DND-41 (cell line): Measurements from ENCODE around the gene MGAT4B.

ENCODE experiments used
- ATAC-seq: fragments of 200-7000 bp; cut with Tn5 transposase; 3 replicates; pipeline ENCODE4 v1.9.1; 2021; ENCODE audit warnings: low read depth; ENCODE audit not compliant: insufficient read depth
- DNase-seq: peaks from one replicate; pipeline ENCODE4 v3.0.0-alpha.2; 2020
- H2AFZ ChIP-seq: 2 replicates; pipeline ENCODE4 v1.6.0; 2012; ENCODE audit warnings: low read depth, low read length
- H3K27ac ChIP-seq: 2 replicates; pipeline ENCODE4 v1.5.1; 2012; ENCODE audit warnings: low read length, inconsistent platforms
- H3K27me3 ChIP-seq: fragments of 200-600 bp; sonication (generic); 2 replicates; pipeline ENCODE4 v1.6.0; 2012; ENCODE audit warnings: low read length, mild to moderate bottlenecking, inconsistent platforms; ENCODE audit not compliant: insufficient read depth, poor library complexity
- H3K36me3 ChIP-seq: 2 replicates; pipeline ENCODE4 v1.5.1; 2012; ENCODE audit warnings: low read length, inconsistent platforms; ENCODE audit not compliant: insufficient read depth
- H3K4me1 ChIP-seq: 2 replicates; pipeline ENCODE4 v1.5.1; 2012; ENCODE audit warnings: mild to moderate bottlenecking, low read length; ENCODE audit not compliant: insufficient read depth
- H3K4me2 ChIP-seq: 2 replicates; pipeline ENCODE4 v1.6.0; 2012; ENCODE audit warnings: mild to moderate bottlenecking, moderate library complexity, low read length, inconsistent platforms; ENCODE audit not compliant: insufficient read depth
- H3K4me3 ChIP-seq, 2 experiments: fragments of 200-600 bp in 1 of 2; shearing (Covaris generic) in 1 of 2; 2 replicates each; pipeline ENCODE4 v1.5.1; 2012 to 2016; ENCODE audit warnings: inconsistent platforms in 2 of 2, low read length in 2 of 2, mild to moderate bottlenecking in 2 of 2, low read depth in 1 of 2, moderate library complexity in 1 of 2
- H3K79me2 ChIP-seq: 2 replicates; pipeline ENCODE4 v1.6.0; 2012; ENCODE audit warnings: low read length, inconsistent platforms; ENCODE audit not compliant: insufficient read depth
- H3K9ac ChIP-seq: 2 replicates; pipeline ENCODE4 v1.6.0; 2012; ENCODE audit warnings: low read depth, mild to moderate bottlenecking, inconsistent platforms, low read length, moderate library complexity
- H3K9me3 ChIP-seq: 2 replicates; pipeline ENCODE4 v1.5.1; 2012; ENCODE audit warnings: low read length, moderate library complexity, mild to moderate bottlenecking, inconsistent platforms; ENCODE audit not compliant: insufficient read depth, severe bottlenecking
- H4K20me1 ChIP-seq: 2 replicates; pipeline ENCODE4 v1.6.0; 2012; ENCODE audit warnings: low read length; ENCODE audit not compliant: insufficient read depth
- EZH2 ChIP-seq: IDR thresholded peaks from 3 replicates; pipeline ENCODE4 v1.6.1; 2012; ENCODE audit warnings: borderline replicate concordance, low read depth, mild to moderate bottlenecking, moderate library complexity, low read length, inconsistent platforms; ENCODE audit not compliant: severe bottlenecking
- TF ChIP-seq, protein P1 (sequence below): IDR thresholded peaks from 2 replicates; pipeline ENCODE4 v1.5.1; 2012; ENCODE audit warnings: borderline replicate concordance, low read length, moderate library complexity, mild to moderate bottlenecking; ENCODE audit not compliant: poor library complexity, severe bottlenecking; ENCODE audit errors: extremely low read depth

Gene MGAT4B

DNA sequence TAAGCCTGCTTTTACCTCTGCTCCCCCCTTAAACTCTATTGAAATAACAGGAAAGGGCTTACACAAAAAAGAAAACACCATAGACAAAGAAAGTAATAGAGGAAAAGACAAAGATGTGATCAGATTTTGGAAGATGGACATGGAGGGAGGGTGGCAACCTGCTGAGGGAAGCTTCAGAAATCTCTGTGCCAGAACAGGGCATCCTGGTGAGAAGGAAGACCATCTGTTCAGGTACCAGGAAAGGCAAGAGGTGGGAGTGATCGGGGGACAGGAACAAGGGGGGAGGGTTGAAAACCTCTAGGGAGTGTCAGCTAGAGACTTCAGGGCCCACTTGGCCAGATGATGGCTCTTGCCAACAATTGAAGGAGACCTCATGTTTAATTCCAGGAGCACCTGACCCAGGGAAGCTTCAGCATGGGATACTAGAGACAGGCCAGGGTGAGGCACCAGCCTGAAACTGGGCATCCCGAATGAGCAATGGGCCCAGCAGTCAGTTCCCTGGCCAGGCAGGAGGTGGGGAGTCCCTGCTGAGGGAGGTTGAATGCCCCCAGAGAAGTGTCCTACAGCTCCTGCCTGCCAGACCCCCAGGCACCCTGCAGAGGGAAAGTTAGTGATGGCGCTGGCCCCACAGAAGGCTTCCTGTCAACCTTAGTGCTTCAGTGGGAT, 22.2 kb upstream of the MGAT4B start:
- H3K27me3 ChIP-seq = no peaks in the 10 kb centered on the region
- H3K9ac ChIP-seq = no peak overlapping the region
- H3K79me2 ChIP-seq = no peaks in the 10 kb centered on the region
- H3K27ac ChIP-seq = no peak overlapping the region
- H3K9me3 ChIP-seq = no peaks in the 10 kb centered on the region
- H3K4me2 ChIP-seq = no peak overlapping the region
- ATAC-seq = no peak
- H3K4me3 ChIP-seq = no peak overlapping the region
- H4K20me1 ChIP-seq = no peaks in the 10 kb centered on the region
- H3K36me3 ChIP-seq = peaks cover 85% of the 10 kb centered on the region
- H2AFZ ChIP-seq = no peak overlapping the region
- TF ChIP-seq, protein P1, sequence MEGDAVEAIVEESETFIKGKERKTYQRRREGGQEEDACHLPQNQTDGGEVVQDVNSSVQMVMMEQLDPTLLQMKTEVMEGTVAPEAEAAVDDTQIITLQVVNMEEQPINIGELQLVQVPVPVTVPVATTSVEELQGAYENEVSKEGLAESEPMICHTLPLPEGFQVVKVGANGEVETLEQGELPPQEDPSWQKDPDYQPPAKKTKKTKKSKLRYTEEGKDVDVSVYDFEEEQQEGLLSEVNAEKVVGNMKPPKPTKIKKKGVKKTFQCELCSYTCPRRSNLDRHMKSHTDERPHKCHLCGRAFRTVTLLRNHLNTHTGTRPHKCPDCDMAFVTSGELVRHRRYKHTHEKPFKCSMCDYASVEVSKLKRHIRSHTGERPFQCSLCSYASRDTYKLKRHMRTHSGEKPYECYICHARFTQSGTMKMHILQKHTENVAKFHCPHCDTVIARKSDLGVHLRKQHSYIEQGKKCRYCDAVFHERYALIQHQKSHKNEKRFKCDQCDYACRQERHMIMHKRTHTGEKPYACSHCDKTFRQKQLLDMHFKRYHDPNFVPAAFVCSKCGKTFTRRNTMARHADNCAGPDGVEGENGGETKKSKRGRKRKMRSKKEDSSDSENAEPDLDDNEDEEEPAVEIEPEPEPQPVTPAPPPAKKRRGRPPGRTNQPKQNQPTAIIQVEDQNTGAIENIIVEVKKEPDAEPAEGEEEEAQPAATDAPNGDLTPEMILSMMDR = no peak
- TF ChIP-seq EZH2 = no peak
- no peak for DNase-seq
- H3K4me1 ChIP-seq = no peaks in the 10 kb centered on the region

DNA sequence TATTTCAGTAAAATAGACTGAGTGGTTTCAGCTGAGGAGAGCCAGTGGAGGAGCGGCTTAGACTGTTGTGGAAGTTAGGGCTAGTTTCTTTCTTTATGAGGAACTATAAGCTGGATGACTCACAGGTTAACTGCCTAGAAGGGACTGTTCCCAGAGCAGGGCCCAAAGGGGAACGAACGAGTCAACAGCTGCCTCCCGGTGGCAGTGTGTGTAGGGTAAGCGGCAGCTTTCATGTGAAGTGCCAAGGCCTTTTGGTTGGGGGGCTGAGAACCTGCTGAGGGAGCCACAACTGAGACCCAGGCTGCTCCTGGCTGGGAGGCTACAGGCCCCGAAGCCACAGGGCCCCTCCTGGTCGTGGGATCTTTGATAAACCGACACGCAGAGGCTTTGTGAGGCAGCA, 21.0 kb upstream of the MGAT4B start:
- Histone ChIP-seq H3K79me2 (peaks cover 4% of the 10 kb centered on the region; the same call in 1 of the 2 replicates), H3K36me3 (peaks cover 80% of the 10 kb centered on the region), H3K4me1 (peaks cover 1% of the 10 kb centered on the region; the same call in 1 of the 2 replicates), H3K4me3 (no peak overlapping the region), H3K9ac (no peak overlapping the region), H3K4me2 (no peak overlapping the region), H3K27me3 (no peaks in the 10 kb centered on the region), H3K27ac (no peak overlapping the region), H4K20me1 (peaks cover 4% of the 10 kb centered on the region; the same call in 1 of the 2 replicates), H2AFZ (no peak overlapping the region), H3K9me3 (no peaks in the 10 kb centered on the region)
- ATAC-seq (peak; percentile 73), DNase-seq (peak; percentile 45)
- TF ChIP-seq EZH2 = no peak
- TF ChIP-seq, protein P1 = peak; percentile 9

DNA sequence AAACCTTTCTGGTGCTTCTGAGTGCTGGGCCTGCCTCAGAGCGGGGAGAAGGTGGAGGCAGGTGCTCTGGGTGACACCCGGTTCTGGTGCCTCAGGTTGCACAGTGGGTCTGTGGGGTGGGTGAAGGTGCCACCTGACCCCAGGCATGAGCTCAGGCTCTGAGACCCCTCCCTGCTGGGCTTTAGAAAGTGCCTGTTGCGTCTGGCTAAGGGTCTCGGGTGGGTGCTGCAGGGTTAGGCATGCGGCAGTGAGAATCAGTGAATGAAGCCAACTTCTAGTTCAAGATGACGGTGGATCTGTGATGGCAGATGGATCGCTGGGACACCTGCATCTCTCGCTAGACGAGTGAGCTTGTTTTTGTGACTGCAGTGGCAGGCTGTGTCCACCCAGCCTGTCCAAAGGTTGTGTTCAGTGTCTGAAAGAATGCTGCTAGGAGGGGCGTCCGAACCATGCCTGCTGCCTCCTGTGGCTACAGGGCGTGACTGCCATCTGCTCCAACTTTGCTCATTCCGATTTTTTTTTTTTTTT, 19.1 kb upstream of the MGAT4B start:
- Histone ChIP-seq H2AFZ (no peak overlapping the region), H3K9ac (no peak overlapping the region), H3K27me3 (no peaks in the 10 kb centered on the region), H3K4me2 (no peak overlapping the region), H3K9me3 (no peaks in the 10 kb centered on the region), H3K4me3 (no peak overlapping the region), H3K36me3 (peaks cover 71% of the 10 kb centered on the region), H4K20me1 (peaks cover 11% of the 10 kb centered on the region), H3K4me1 (peaks cover 13% of the 10 kb centered on the region), H3K27ac (no peak overlapping the region), H3K79me2 (peaks cover 20% of the 10 kb centered on the region)
- no peak for TF ChIP-seq EZH2
- TF ChIP-seq, protein P1 = no peak
- ATAC-seq = no peak
- no peak for DNase-seq
